ENCODE data around the gene WNK2.
A peak's percentile ranks its signal among the peaks of the same experiment; 100 is the strongest.

Gene WNK2

GRCh38 chr9:93184432-93185265 is 710 bp downstream of the WNK2 start:
- ATAC-seq (ENCODE audit: low read depth) = peak; percentile 55

GRCh38 chr9:93185266-93186214 is 1.6 kb downstream of the WNK2 start:
- Histone ChIP-seq H3K4me1 (ENCODE audit: insufficient read depth, poor library complexity, severe bottlenecking) (no peaks in the 10 kb centered on the region), H3K9me3 (ENCODE audit: severe bottlenecking) (no peaks in the 10 kb centered on the region), H3K4me3 (ENCODE audit: severe bottlenecking) (no peak overlapping the region), H3K27ac (ENCODE audit: poor library complexity, severe bottlenecking) (no peak overlapping the region), H3K27me3 (ENCODE audit: insufficient read depth, poor library complexity, severe bottlenecking) (peaks cover 18% of the 10 kb centered on the region), H3K36me3 (ENCODE audit: low read depth) (no peaks in the 10 kb centered on the region)
- no peak for TF ChIP-seq CTCF (IDR thresholded peaks at IDR 0.05; ENCODE audit: poor library complexity, severe bottlenecking)
- no peak for DNase-seq (ENCODE audit: low spot score)
- no peak for ATAC-seq (ENCODE audit: low read depth)

More at GRCh38 chr9:93184432-93185265, 710 bp downstream of the WNK2 start:
- Histone ChIP-seq H3K36me3 (ENCODE audit: low read depth) (no peaks in the 10 kb centered on the region), H3K4me3 (ENCODE audit: severe bottlenecking) (peak overlapping the region; percentile 42), H3K27me3 (ENCODE audit: insufficient read depth, poor library complexity, severe bottlenecking) (peaks cover 18% of the 10 kb centered on the region), H3K9me3 (ENCODE audit: severe bottlenecking) (no peaks in the 10 kb centered on the region), H3K4me1 (ENCODE audit: insufficient read depth, poor library complexity, severe bottlenecking) (no peaks in the 10 kb centered on the region), H3K27ac (ENCODE audit: poor library complexity, severe bottlenecking) (no peak overlapping the region)
- no peak for DNase-seq (ENCODE audit: low spot score)
- no peak for TF ChIP-seq CTCF (IDR thresholded peaks at IDR 0.05; ENCODE audit: poor library complexity, severe bottlenecking)

- TF ChIP-seq CTCF (IDR thresholded peaks at IDR 0.05; ENCODE audit: poor library complexity, severe bottlenecking) = no peak
- H3K9me3 ChIP-seq (ENCODE audit: severe bottlenecking) = no peaks in the 10 kb centered on the region
- DNase-seq (ENCODE audit: low spot score) (no peak), ATAC-seq (ENCODE audit: low read depth) (no peak)
- no peaks in the 10 kb centered on the region for H3K36me3 ChIP-seq (ENCODE audit: low read depth)
- H3K4me3 ChIP-seq (ENCODE audit: severe bottlenecking) = no peak overlapping the region
- no peaks in the 10 kb centered on the region for H3K4me1 ChIP-seq (ENCODE audit: insufficient read depth, poor library complexity, severe bottlenecking)
- peaks cover 18% of the 10 kb centered on the region for H3K27me3 ChIP-seq (ENCODE audit: insufficient read depth, poor library complexity, severe bottlenecking)
- H3K27ac ChIP-seq (ENCODE audit: poor library complexity, severe bottlenecking) = no peak overlapping the region
These were observed 2.4 kb downstream of the WNK2 start for GRCh38 chr9:93186215-93186945.

- Histone ChIP-seq H3K36me3 (ENCODE audit: low read depth) (no peaks in the 10 kb centered on the region), H3K4me3 (ENCODE audit: severe bottlenecking) (no peak overlapping the region), H3K27me3 (ENCODE audit: insufficient read depth, poor library complexity, severe bottlenecking) (peaks cover 18% of the 10 kb centered on the region), H3K27ac (ENCODE audit: poor library complexity, severe bottlenecking) (no peak overlapping the region), H3K4me1 (ENCODE audit: insufficient read depth, poor library complexity, severe bottlenecking) (no peaks in the 10 kb centered on the region), H3K9me3 (ENCODE audit: severe bottlenecking) (no peaks in the 10 kb centered on the region)
- DNase-seq (ENCODE audit: low spot score) = no peak
- no peak for TF ChIP-seq CTCF (IDR thresholded peaks at IDR 0.05; ENCODE audit: poor library complexity, severe bottlenecking)
- ATAC-seq (ENCODE audit: low read depth) = no peak
These were observed 3.1 kb downstream of the WNK2 start for GRCh38 chr9:93187047-93187446.
